OCI-LY7 (cell line): Measurements from ENCODE around the gene ELP6. TPM values are rescaled to one million over a fixed set of nuclear protein-coding genes. Genes with fewer than 3 reads are reported as not detected.

Experiments used
- BruUV-seq: library from RNA; stranded (reverse); fragments of 400-500 nt; replicated peaks from 2 replicates; lab custom pipeline; 2021; lab: Mats Ljungman, UMichigan
- CTCF ChIA-PET: fragments of 300-600 bp; sonication (Branson Sonifier 250); formaldehyde crosslinking; loops from one replicate; lab custom pipeline; 2022; ENCODE audit warnings: antibody characterized with exemption; ENCODE audit not compliant: unreplicated experiment; lab: Charles Lee
- POLR2A ChIA-PET: fragments of 300-600 bp; sonication (Branson Sonifier 250); formaldehyde crosslinking; loops from one replicate; lab custom pipeline; 2022; ENCODE audit warnings: antibody characterized with exemption; lab: Charles Lee
- DNase-seq: peaks from one replicate; pipeline ENCODE4 v3.0.0-alpha.2; 2015; ENCODE audit warnings: low spot score
- H2AFZ ChIP-seq: fragments of 200-600 bp; sonication (generic), shearing (Covaris generic); 2 replicates; pipeline ENCODE4 v1.6.1; 2014; ENCODE audit warnings: mild to moderate bottlenecking, antibody characterized with exemption, low read length, moderate library complexity
- H3K27ac ChIP-seq: fragments of 200-600 bp; sonication (generic); 2 replicates; pipeline ENCODE4 v1.5.1; 2014; ENCODE audit warnings: mixed run types, low read depth, mild to moderate bottlenecking, moderate library complexity, low read length, inconsistent platforms; ENCODE audit not compliant: poor library complexity, severe bottlenecking
- H3K36me3 ChIP-seq: fragments of 200-600 bp; sonication (generic); 2 replicates; pipeline ENCODE4 v1.6.1; 2014; ENCODE audit warnings: mild to moderate bottlenecking, antibody characterized with exemption, low read length, moderate library complexity, mixed read lengths; ENCODE audit not compliant: insufficient read depth
- H3K4me1 ChIP-seq: fragments of 200-600 bp; sonication (generic); 2 replicates; pipeline ENCODE4 v1.5.1; 2014; ENCODE audit warnings: mild to moderate bottlenecking, low read length; ENCODE audit not compliant: insufficient read depth, poor library complexity, severe bottlenecking
- H3K4me2 ChIP-seq: fragments of 200-600 bp; sonication (generic); 2 replicates; pipeline ENCODE4 v1.6.1; 2014; ENCODE audit warnings: mild to moderate bottlenecking, low read length
- H3K4me3 ChIP-seq: fragments of 200-600 bp; sonication (generic); 2 replicates; pipeline ENCODE4 v1.5.1; 2014; ENCODE audit warnings: mild to moderate bottlenecking, low read depth, low read length; ENCODE audit not compliant: poor library complexity, severe bottlenecking
- H3K79me2 ChIP-seq: fragments of 200-600 bp; sonication (generic); 2 replicates; pipeline ENCODE4 v1.6.1; 2016; ENCODE audit warnings: low read depth, mild to moderate bottlenecking, low read length, moderate library complexity, mixed read lengths; ENCODE audit not compliant: insufficient read depth
- H3K9me2 ChIP-seq: fragments of 200-600 bp; sonication (generic); 2 replicates; pipeline ENCODE4 v1.6.1; 2016; ENCODE audit warnings: mild to moderate bottlenecking, low read length, mixed read lengths; ENCODE audit not compliant: insufficient read depth
- H3K9me3 ChIP-seq: fragments of 200-600 bp; sonication (generic); 2 replicates; pipeline ENCODE4 v1.6.1; 2014; ENCODE audit warnings: mild to moderate bottlenecking, mixed run types, low read length, mixed read lengths
- H4K20me1 ChIP-seq: fragments of 200-600 bp; sonication (generic); 2 replicates; pipeline ENCODE4 v1.6.1; 2014; ENCODE audit warnings: mild to moderate bottlenecking, antibody characterized with exemption, low read length, moderate library complexity, mixed read lengths; ENCODE audit not compliant: insufficient read depth
- EZH2phosphoT487 ChIP-seq: fragments of 200-600 bp; sonication (generic); IDR thresholded peaks from 2 replicates; pipeline ENCODE4 v1.6.1; 2018; ENCODE audit warnings: low read depth, borderline replicate concordance, mild to moderate bottlenecking, mixed run types, antibody characterized with exemption, low read length, moderate library complexity, mixed read lengths
- intact Hi-C: fragments of 100-400 bp; cut with micrococcal nuclease; formaldehyde crosslinking; loops from one replicate; pipeline ENCODE4 v1.10.0; 2022; ENCODE audit not compliant: unreplicated experiment
- total RNA-seq, 2 experiments: library from RNA; depleted of rRNA in 1 of 2; stranded (reverse); fragments of >200 nt in 1 of 2; shearing (Covaris generic) in 1 of 2; gene quantifications; 2 replicates each; pipeline ENCODE4 v1.2.3, GENCODE V29; 2014 to 2022
- TF ChIP-seq, protein P1 (sequence below): fragments of 200-600 bp; sonication (generic); conservative IDR thresholded peaks from 2 replicates; pipeline ENCODE4 v1.5.1; 2014; ENCODE audit warnings: mild to moderate bottlenecking, antibody characterized with exemption, low read length, moderate library complexity, mixed read lengths

Gene ELP6
- total RNA-seq, 2 experiments from 2014 or later: 91.5 to 92.5 TPM

GRCh38 chr3:47536221-47536891, 22.8 kb upstream of the ELP6 start:
- H3K4me1 ChIP-seq: no peaks in the 10 kb centered on the region
- H2AFZ ChIP-seq: no peak overlapping the region
- ChIA-PET POLR2A (interaction anchor here (0.6 kb wide), 1 partner anchor 420 kb away, joined by 3 read pairs; no protein-coding TSS in a partner anchor), CTCF (no interaction called here)
- no peak overlapping the region for H3K4me3 ChIP-seq
- no peaks in the 10 kb centered on the region for H3K9me3 ChIP-seq
- no peaks in the 10 kb centered on the region for H4K20me1 ChIP-seq
- TF ChIP-seq EZH2phosphoT487: no peak
- TF ChIP-seq, protein P1, sequence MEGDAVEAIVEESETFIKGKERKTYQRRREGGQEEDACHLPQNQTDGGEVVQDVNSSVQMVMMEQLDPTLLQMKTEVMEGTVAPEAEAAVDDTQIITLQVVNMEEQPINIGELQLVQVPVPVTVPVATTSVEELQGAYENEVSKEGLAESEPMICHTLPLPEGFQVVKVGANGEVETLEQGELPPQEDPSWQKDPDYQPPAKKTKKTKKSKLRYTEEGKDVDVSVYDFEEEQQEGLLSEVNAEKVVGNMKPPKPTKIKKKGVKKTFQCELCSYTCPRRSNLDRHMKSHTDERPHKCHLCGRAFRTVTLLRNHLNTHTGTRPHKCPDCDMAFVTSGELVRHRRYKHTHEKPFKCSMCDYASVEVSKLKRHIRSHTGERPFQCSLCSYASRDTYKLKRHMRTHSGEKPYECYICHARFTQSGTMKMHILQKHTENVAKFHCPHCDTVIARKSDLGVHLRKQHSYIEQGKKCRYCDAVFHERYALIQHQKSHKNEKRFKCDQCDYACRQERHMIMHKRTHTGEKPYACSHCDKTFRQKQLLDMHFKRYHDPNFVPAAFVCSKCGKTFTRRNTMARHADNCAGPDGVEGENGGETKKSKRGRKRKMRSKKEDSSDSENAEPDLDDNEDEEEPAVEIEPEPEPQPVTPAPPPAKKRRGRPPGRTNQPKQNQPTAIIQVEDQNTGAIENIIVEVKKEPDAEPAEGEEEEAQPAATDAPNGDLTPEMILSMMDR: no peak
- H3K9me2 ChIP-seq: no peaks in the 10 kb centered on the region
- H3K27ac ChIP-seq: no peak overlapping the region
- H3K79me2 ChIP-seq: no peaks in the 10 kb centered on the region
- no peak for DNase-seq
- intact Hi-C loops: no loop called here
- no peaks in the 10 kb centered on the region for H3K36me3 ChIP-seq
- no TSS peak for BruUV-seq
- H3K4me2 ChIP-seq: no peak overlapping the region

- ChIA-PET CTCF (no interaction called here), POLR2A (interaction anchor here (0.5 to 0.6 kb wide), 3 partner anchors 300 to 607 kb away, joined by 3 read pairs; no protein-coding TSS in a partner anchor)
- no peaks in the 10 kb centered on the region for H3K4me1 ChIP-seq
- no peak for DNase-seq
- H3K4me2 ChIP-seq: no peak overlapping the region
- no peaks in the 10 kb centered on the region for H3K9me3 ChIP-seq
- no peaks in the 10 kb centered on the region for H3K9me2 ChIP-seq
- H3K79me2 ChIP-seq: no peaks in the 10 kb centered on the region
- TF ChIP-seq, protein P1: no peak
- TF ChIP-seq EZH2phosphoT487: no peak
- intact Hi-C loops: no loop called here
- H3K36me3 ChIP-seq: no peaks in the 10 kb centered on the region
- H3K4me3 ChIP-seq: no peak overlapping the region
- H2AFZ ChIP-seq: no peak overlapping the region
- no peaks in the 10 kb centered on the region for H4K20me1 ChIP-seq
- H3K27ac ChIP-seq: no peak overlapping the region
- BruUV-seq: no TSS peak
These were observed 20.5 kb upstream of the ELP6 start for GRCh38 chr3:47533996-47534454.

DNA sequence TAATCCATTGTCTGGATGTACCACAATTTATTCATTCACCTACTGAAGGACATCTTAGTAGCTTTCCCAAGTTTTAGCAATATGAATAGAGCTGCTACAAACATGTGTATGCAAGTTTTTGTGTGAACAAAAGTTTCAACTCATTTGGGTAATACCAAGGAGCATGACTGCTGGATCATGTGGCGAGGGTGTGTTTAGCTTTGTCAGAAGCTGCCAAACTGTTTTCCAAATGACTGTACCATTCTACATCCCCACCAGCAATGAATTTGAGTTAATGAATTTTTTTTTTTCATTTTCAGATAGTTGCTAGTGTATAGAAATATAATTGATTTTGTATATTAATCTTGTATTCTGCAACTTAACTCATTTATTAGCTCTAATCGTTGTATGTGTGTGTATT, 20.0 kb upstream of the ELP6 start:
- Histone ChIP-seq H3K4me1 (no peaks in the 10 kb centered on the region), H3K9me2 (no peaks in the 10 kb centered on the region), H3K36me3 (no peaks in the 10 kb centered on the region), H4K20me1 (no peaks in the 10 kb centered on the region), H3K27ac (no peak overlapping the region), H3K4me2 (no peak overlapping the region), H3K9me3 (no peaks in the 10 kb centered on the region), H3K4me3 (no peak overlapping the region), H2AFZ (no peak overlapping the region), H3K79me2 (no peaks in the 10 kb centered on the region)
- ChIA-PET CTCF (no interaction called here), POLR2A (interaction anchor here (0.5 to 0.6 kb wide), 3 partner anchors 300 to 607 kb away, joined by 3 read pairs; no protein-coding TSS in a partner anchor)
- TF ChIP-seq, protein P1: no peak
- no peak for TF ChIP-seq EZH2phosphoT487
- DNase-seq: no peak
- no TSS peak for BruUV-seq
- intact Hi-C loops: no loop called here
